WERI-Rb-1 (cell line): ENCODE results near the gene SLC22A14.
"Not testable (repeated sequence)": the region's sequence is repeated elsewhere in the genome, so short reads cannot be mapped to it uniquely, and the experiment has no call there.

Experiments
- DNase-seq: peaks from one replicate; pipeline ENCODE4 v3.0.0-alpha.2; 2020
- H3K27ac ChIP-seq: fragments of 250-450 bp; sonication (Bioruptor Pico); 2 replicates; pipeline ENCODE4 v1.5.1; 2020; ENCODE audit warnings: mild to moderate bottlenecking, moderate library complexity
- H3K27me3 ChIP-seq: fragments of 250-450 bp; sonication (Bioruptor Pico); 2 replicates; pipeline ENCODE4 v1.5.1; 2021; ENCODE audit warnings: mild to moderate bottlenecking, low read depth, moderate library complexity; ENCODE audit not compliant: insufficient read depth, severe bottlenecking
- H3K36me3 ChIP-seq: fragments of 250-450 bp; sonication (Bioruptor Pico); 2 replicates; pipeline ENCODE4 v1.5.1; 2020; ENCODE audit warnings: mild to moderate bottlenecking, moderate library complexity
- H3K4me3 ChIP-seq: 2 replicates; pipeline ENCODE4 v1.5.1; 2011; ENCODE audit warnings: low read depth, mild to moderate bottlenecking, control low read depth, low read length
- H3K9me3 ChIP-seq: fragments of 250-450 bp; sonication (Bioruptor Pico); 2 replicates; pipeline ENCODE4 v1.5.1; 2021; ENCODE audit warnings: mild to moderate bottlenecking, moderate library complexity; ENCODE audit not compliant: severe bottlenecking
- CTCF ChIP-seq: IDR thresholded peaks from 2 replicates; pipeline ENCODE4 v1.5.1; 2011; ENCODE audit warnings: low read depth, mild to moderate bottlenecking, control low read depth, inconsistent platforms, low read length

The SLC22A14 gene

GRCh38 chr3:38316356-38317191, 34.5 kb downstream of the SLC22A14 start:
- no peak overlapping the region for H3K4me3 ChIP-seq

GRCh38 chr3:38317192-38317759, 35.2 kb downstream of the SLC22A14 start:
- no peaks in the 10 kb centered on the region for H3K36me3 ChIP-seq
- DNase-seq, result no peak
- H3K9me3 ChIP-seq, result no peaks in the 10 kb centered on the region
- no peak overlapping the region for H3K4me3 ChIP-seq
- H3K27ac ChIP-seq, result no peak overlapping the region
- TF ChIP-seq CTCF, result no peak
- no peaks in the 10 kb centered on the region for H3K27me3 ChIP-seq

More at GRCh38 chr3:38316356-38317191, 34.5 kb downstream of the SLC22A14 start:
- DNase-seq, result no peak
- Histone ChIP-seq H3K27ac (no peak overlapping the region), H3K9me3 (no peaks in the 10 kb centered on the region), H3K36me3 (no peaks in the 10 kb centered on the region), H3K27me3 (no peaks in the 10 kb centered on the region)
- TF ChIP-seq CTCF, result no peak

- Histone ChIP-seq H3K27ac (no peak overlapping the region), H3K36me3 (no peaks in the 10 kb centered on the region), H3K27me3 (no peaks in the 10 kb centered on the region), H3K4me3 (no peak overlapping the region), H3K9me3 (no peaks in the 10 kb centered on the region)
- TF ChIP-seq CTCF, result no peak
- DNase-seq, result no peak
Measured at GRCh38 chr3:38318766-38319671, 36.9 kb downstream of the SLC22A14 start.

- H3K9me3 ChIP-seq, H3K27ac ChIP-seq, H3K4me3 ChIP-seq, H3K27me3 ChIP-seq, H3K36me3 ChIP-seq, DNase-seq: not testable (repeated sequence)
Measured at GRCh38 chr3:38320638-38321037, 38.5 kb downstream of the SLC22A14 start.

GRCh38 chr3:38323060-38323459, 41.0 kb downstream of the SLC22A14 start:
- Histone ChIP-seq H3K36me3 (no peaks in the 10 kb centered on the region), H3K27ac (no peak overlapping the region), H3K4me3 (no peak overlapping the region), H3K9me3 (peaks cover 6% of the 10 kb centered on the region), H3K27me3 (no peaks in the 10 kb centered on the region)
- no peak for DNase-seq
- no peak for TF ChIP-seq CTCF

GRCh38 chr3:38325256-38325655, 43.2 kb downstream of the SLC22A14 start:
- H3K27me3 ChIP-seq, result no peaks in the 10 kb centered on the region
- no peak overlapping the region for H3K4me3 ChIP-seq
- H3K27ac ChIP-seq, result no peak overlapping the region
- TF ChIP-seq CTCF, result no peak
- DNase-seq, result no peak
- H3K9me3 ChIP-seq, result peaks cover 6% of the 10 kb centered on the region
- H3K36me3 ChIP-seq, result no peaks in the 10 kb centered on the region
